A549 (cell line): ENCODE measurements around the gene LMNB1. TPM values are rescaled to one million over a fixed set of nuclear protein-coding genes. Genes with fewer than 3 reads are reported as not detected.

Experiments
- ATAC-seq, 2 experiments: fragments of 200-7000 bp in 1 of 2; fragments of >200 bp in 1 of 2; cut with Nextera tagmentation in 1 of 2; cut with Tn5 transposase in 1 of 2; 3 replicates each; pipeline versions ENCODE4 v1.8.0 to v1.9.1; 2018 to 2020; ENCODE audit warnings: mild to moderate bottlenecking in 1 of 2, moderate library complexity in 1 of 2
- CTCF ChIA-PET: fragments of 300-600 bp; sonication (Branson Sonifier 250); formaldehyde crosslinking; extraction: SDS; loops from one replicate; lab custom pipeline; 2021; ENCODE audit warnings: antibody characterized with exemption, inconsistent platforms; lab: Yijun Ruan, JAX
- POLR2A ChIA-PET: fragments of 350-600 bp; formaldehyde crosslinking; extraction: SDS; loops from one replicate; lab custom pipeline; 2021; ENCODE audit warnings: antibody characterized with exemption, inconsistent platforms; lab: Yijun Ruan, JAX
- DNase-seq, 2 experiments: peaks; one replicate each; pipeline versions ENCODE4 v3.0.0 to v3.0.0-alpha.2; 2011 to 2016; ENCODE audit warnings: low read depth in 1 of 2, low spot score in 1 of 2
- FAIRE-seq: peaks from 2 replicates; lab custom pipeline; 2011; peaks lifted over from hg19 to GRCh38; lab: Jason Lieb, UNC
- H3K27ac ChIP-seq, 2 experiments: fragments of >200 bp; sonication (Bioruptor Twin); formaldehyde crosslinking; 3 replicates each; pipeline ENCODE4 v1.5.1; 2016 to 2017
- H3K4me1 ChIP-seq: fragments of >200 bp; sonication (Bioruptor Twin); formaldehyde crosslinking; 3 replicates; pipeline ENCODE4 v1.6.1; 2016
- H3K4me2 ChIP-seq: fragments of >200 bp; sonication (Bioruptor Twin); formaldehyde crosslinking; 3 replicates; pipeline ENCODE4 v1.6.1; 2016
- H3K4me3 ChIP-seq: fragments of >200 bp; sonication (Bioruptor Twin); formaldehyde crosslinking; 3 replicates; pipeline ENCODE4 v1.5.1; 2016
- H3K9me3 ChIP-seq: fragments of >200 bp; sonication (Bioruptor Twin); formaldehyde crosslinking; 3 replicates; pipeline ENCODE4 v1.6.1; 2016
- BHLHE40 ChIP-seq: IDR thresholded peaks from 2 replicates; pipeline ENCODE4 v1.6.1; 2012; ENCODE audit warnings: low read depth, low read length, inconsistent platforms
- CHD2 ChIP-seq: fragments of 150-350 bp; IDR thresholded peaks from 2 replicates; pipeline ENCODE4 v1.6.1; 2014; ENCODE audit warnings: low read length; ENCODE audit not compliant: partially characterized antibody
- ESRRA ChIP-seq: fragments of 150-350 bp; IDR thresholded peaks from 2 replicates; pipeline ENCODE4 v1.6.1; 2014; ENCODE audit warnings: mild to moderate bottlenecking, low read length, borderline replicate concordance
- FOSB ChIP-seq: fragments of 250-450 bp; sonication (Bioruptor Pico); IDR thresholded peaks from 2 replicates; pipeline ENCODE4 v1.5.0; 2020; ENCODE audit warnings: mild to moderate bottlenecking, moderate library complexity
- HEYL ChIP-seq: fragments of 250-450 bp; sonication (Bioruptor Pico); IDR thresholded peaks from 2 replicates; pipeline ENCODE4 v1.8.0; 2021; ENCODE audit warnings: mild to moderate bottlenecking, moderate library complexity
- HOXA7 ChIP-seq: fragments of 250-450 bp; sonication (Bioruptor Pico); IDR thresholded peaks from 2 replicates; pipeline ENCODE4 v1.5.0; 2020; ENCODE audit warnings: mild to moderate bottlenecking, moderate library complexity
- HOXB13 ChIP-seq: fragments of 250-450 bp; sonication (Bioruptor Pico); IDR thresholded peaks from 2 replicates; pipeline ENCODE4 v1.5.0; 2020; ENCODE audit warnings: low read depth, mild to moderate bottlenecking, moderate library complexity
- HOXB5 ChIP-seq: fragments of 250-450 bp; sonication (Bioruptor Pico); IDR thresholded peaks from 2 replicates; pipeline ENCODE4 v1.5.0; 2020; ENCODE audit warnings: mild to moderate bottlenecking, moderate library complexity
- JUN ChIP-seq, 2 experiments: fragments of >200 bp; sonication (Bioruptor Twin); formaldehyde crosslinking; IDR thresholded peaks; 2 replicates in 1 of 2; 3 replicates in 1 of 2; pipeline ENCODE4 v1.6.1; 2016 to 2017
- KDM1A ChIP-seq: fragments of 200-600 bp; sonication (generic); IDR thresholded peaks from 2 replicates; pipeline ENCODE4 v1.6.1; 2016; ENCODE audit warnings: low read depth, mild to moderate bottlenecking
- KDM5A ChIP-seq: fragments of 200-600 bp; sonication (generic); IDR thresholded peaks from 2 replicates; pipeline ENCODE4 v1.6.1; 2016; ENCODE audit warnings: antibody characterized with exemption, mild to moderate bottlenecking
- NFE2L2 ChIP-seq: fragments of 150-350 bp; conservative IDR thresholded peaks from 2 replicates; pipeline ENCODE4 v1.6.1; 2014; ENCODE audit warnings: low read length
- POLR2AphosphoS2 ChIP-seq: conservative IDR thresholded peaks from 2 replicates; pipeline ENCODE4 v1.6.1; 2012; ENCODE audit warnings: low read length, improper control_type of control experiment, inconsistent platforms
- RARB ChIP-seq: fragments of 250-450 bp; sonication (Bioruptor Pico); IDR thresholded peaks from 2 replicates; pipeline ENCODE4 v1.8.0; 2021; ENCODE audit warnings: mild to moderate bottlenecking, moderate library complexity
- TP53 ChIP-seq: fragments of 250-450 bp; sonication (Bioruptor Pico); IDR thresholded peaks from 2 replicates; pipeline ENCODE4 v1.5.0; 2021; ENCODE audit warnings: mild to moderate bottlenecking, moderate library complexity
- ZC3H11A ChIP-seq: fragments of 450-650 bp; IDR thresholded peaks from 2 replicates; pipeline ENCODE4 v1.6.1; 2014; ENCODE audit warnings: antibody characterized with exemption, mild to moderate bottlenecking
- WGBS: methylation state at CpG from one replicate; pipeline ENCODE4 v1.1.6; 2017; ENCODE audit errors: missing lambda C conversion rate; 5-methylcytosine and 5-hydroxymethylcytosine counted together
- polyA plus RNA-seq, 4 experiments: library from polyadenylated mRNA; depleted of rRNA in 3 of 4; stranded (reverse); fragments of >200 nt; fragmentation: RNase III in 1 of 4; extraction: RNeasy Plus Mini Kit Qiagen cat#74134 plus additional on column Dnase treatment in 1 of 4; gene quantifications; 2 replicates in 3 of 4; 3 replicates in 1 of 4; pipeline ENCODE4 v1.2.3, GENCODE V29; 2011 to 2017
- TF ChIP-seq, protein P1 (sequence below): IDR thresholded peaks from 2 replicates; pipeline ENCODE4 v1.6.1; 2012; ENCODE audit warnings: low read depth, borderline replicate concordance
- TF ChIP-seq, protein P2 (sequence below): fragments of 250-450 bp; sonication (Bioruptor Pico); IDR thresholded peaks from 2 replicates; pipeline ENCODE4 v1.5.0; 2021; ENCODE audit warnings: mild to moderate bottlenecking, moderate library complexity, borderline replicate concordance
- TF ChIP-seq, protein P3 (sequence below): fragments of 150-350 bp; IDR thresholded peaks from 2 replicates; pipeline ENCODE4 v1.6.1; 2014; ENCODE audit warnings: low read depth, mild to moderate bottlenecking, low read length
- TF ChIP-seq, protein P4 (sequence below): IDR thresholded peaks from 2 replicates; pipeline ENCODE4 v1.6.1; 2012
- TF ChIP-seq, protein P5 (sequence below): fragments of 200-600 bp; sonication (generic); IDR thresholded peaks from 2 replicates; pipeline ENCODE4 v1.6.1; 2016; ENCODE audit warnings: antibody characterized with exemption, mild to moderate bottlenecking, moderate library complexity
- TF ChIP-seq, protein P6 (sequence below): fragments of >200 bp; sonication (Bioruptor Twin); formaldehyde crosslinking; IDR thresholded peaks from 3 replicates; pipeline ENCODE4 v1.5.1; 2016

Gene LMNB1
- polyA plus RNA-seq, 2 of the 4 experiments (the other 2 are of a cell fraction): 45.9 to 55.6 TPM

DNA sequence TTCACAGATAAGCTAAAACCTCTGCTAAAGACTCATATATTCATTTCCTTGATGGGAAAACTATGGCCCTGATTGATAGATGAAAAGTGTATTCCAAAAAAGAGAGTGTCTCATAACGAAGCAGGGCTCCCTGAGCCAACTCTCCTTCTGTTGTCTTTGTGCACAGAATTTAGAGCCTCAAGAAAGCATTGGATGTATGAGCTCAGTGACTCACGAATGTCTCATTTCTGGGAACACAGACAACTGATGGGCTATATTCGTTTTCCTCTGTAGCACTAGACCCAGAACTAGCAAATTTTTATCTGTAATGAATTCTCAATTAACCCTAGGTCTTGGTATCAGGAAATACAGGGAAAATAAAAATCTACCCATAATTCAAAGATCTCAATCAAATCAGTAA, 88.4 kb downstream of the LMNB1 start:
- Histone ChIP-seq H3K4me2 (no peak overlapping the region), H3K4me3 (no peak overlapping the region), H3K27ac (no peak overlapping the region), H3K4me1 (no peaks in the 10 kb centered on the region), H3K9me3 (no peaks in the 10 kb centered on the region)
- ATAC-seq (no peak), DNase-seq (no peak), FAIRE-seq (no peak)
- 76% methylated on average over 3 of the region's 3 CpGs for WGBS
- POLR2A ChIA-PET: no interaction called here
- TF ChIP-seq FOSB (CRISPR knock-in tag): no peak
- TF ChIP-seq JUN (IDR thresholded peaks at IDR 0.05): no peak
- CTCF ChIA-PET: interaction anchor here (0.6 to 1.6 kb wide), 3 partner anchors 18 to 551 kb away, joined by 3 to 5 read pairs (median 4); no protein-coding TSS in a partner anchor

DNA sequence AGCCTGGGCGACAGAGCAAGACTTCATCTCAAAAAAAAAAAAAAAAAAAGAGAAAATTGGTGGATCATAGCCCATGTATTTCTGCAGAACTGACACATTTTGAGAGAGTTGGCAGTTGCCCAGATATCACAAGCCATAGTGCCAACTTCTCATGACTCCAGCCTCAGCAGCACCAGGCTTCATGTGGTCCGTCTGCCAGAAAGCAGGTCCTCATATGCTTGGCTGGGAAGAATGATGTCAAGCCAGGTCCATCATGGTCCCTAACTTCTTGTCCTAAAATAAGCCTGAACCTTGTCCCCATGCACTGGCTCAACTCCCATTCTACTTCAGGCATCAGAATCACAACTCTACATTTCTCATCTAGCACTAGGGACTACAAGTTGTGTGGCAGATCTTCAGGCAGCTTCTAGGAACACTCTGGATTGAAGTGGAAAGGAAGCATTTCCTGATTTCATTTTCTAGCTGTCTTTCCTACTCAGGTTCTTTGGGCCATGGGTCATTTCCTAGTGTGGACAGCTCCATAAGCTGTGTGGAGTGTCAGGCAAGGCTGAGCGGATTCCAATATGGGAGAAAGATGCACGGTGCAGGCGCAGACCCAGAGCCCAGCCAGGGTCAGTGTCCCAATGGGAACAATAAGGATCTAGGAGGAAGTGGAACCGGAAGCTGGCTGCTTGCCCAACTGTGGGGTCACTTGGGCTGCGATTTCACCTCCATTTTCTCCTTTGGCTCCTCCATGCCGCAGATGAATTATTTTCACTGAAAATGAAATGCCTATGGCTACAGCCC, 90.1 kb downstream of the LMNB1 start:
- no peak for DNase-seq
- no peaks in the 10 kb centered on the region for H3K4me1 ChIP-seq
- no peaks in the 10 kb centered on the region for H3K9me3 ChIP-seq
- 95% methylated on average over 8 of the region's 8 CpGs for WGBS
- FAIRE-seq: no peak
- no peak for ATAC-seq
- H3K27ac ChIP-seq: no peak overlapping the region
- no peak overlapping the region for H3K4me2 ChIP-seq
- no peak overlapping the region for H3K4me3 ChIP-seq
- POLR2A ChIA-PET: no interaction called here
- TF ChIP-seq CHD2: no peak
- TF ChIP-seq, protein P1, sequence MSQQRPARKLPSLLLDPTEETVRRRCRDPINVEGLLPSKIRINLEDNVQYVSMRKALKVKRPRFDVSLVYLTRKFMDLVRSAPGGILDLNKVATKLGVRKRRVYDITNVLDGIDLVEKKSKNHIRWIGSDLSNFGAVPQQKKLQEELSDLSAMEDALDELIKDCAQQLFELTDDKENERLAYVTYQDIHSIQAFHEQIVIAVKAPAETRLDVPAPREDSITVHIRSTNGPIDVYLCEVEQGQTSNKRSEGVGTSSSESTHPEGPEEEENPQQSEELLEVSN: no peak
- no peak for TF ChIP-seq KDM5A
- TF ChIP-seq, protein P2, sequence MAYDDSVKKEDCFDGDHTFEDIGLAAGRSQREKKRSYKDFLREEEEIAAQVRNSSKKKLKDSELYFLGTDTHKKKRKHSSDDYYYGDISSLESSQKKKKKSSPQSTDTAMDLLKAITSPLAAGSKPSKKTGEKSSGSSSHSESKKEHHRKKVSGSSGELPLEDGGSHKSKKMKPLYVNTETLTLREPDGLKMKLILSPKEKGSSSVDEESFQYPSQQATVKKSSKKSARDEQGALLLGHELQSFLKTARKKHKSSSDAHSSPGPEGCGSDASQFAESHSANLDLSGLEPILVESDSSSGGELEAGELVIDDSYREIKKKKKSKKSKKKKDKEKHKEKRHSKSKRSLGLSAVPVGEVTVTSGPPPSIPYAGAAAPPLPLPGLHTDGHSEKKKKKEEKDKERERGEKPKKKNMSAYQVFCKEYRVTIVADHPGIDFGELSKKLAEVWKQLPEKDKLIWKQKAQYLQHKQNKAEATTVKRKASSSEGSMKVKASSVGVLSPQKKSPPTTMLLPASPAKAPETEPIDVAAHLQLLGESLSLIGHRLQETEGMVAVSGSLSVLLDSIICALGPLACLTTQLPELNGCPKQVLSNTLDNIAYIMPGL (CRISPR knock-in tag): no peak
- no peak for TF ChIP-seq NFE2L2
- TF ChIP-seq FOSB (CRISPR knock-in tag): no peak
- CTCF ChIA-PET: no interaction called here

DNA sequence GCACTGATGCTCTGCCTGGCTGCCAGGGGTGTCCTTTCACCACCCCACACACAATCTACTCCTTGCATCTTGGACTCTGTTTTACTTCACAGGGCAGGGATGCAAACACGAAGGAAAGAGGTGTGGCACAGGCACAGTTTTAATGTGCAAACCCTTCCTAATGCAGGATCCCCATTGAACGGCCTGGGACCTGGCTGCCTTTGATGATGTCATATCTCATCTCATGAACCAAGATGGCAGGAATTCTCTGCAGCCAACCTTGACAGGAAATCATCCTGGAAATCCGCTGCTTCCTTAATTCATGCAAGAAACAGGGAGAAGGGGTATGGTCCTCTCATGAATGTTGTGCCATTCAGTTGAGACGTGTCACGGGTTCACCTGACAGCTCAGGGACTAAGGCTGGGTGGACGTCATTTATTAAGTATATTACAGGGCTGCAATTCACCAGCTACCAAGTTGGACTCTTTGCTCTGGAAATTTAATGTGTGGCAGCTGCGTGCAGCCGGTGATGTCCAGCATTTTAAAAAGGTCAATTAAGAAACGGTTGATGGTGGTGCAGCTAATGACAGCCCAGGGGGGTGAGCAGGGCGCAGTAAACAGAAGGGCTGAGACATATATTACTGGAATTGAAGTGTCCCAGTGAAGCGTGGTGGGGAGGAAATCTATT, 91.5 kb downstream of the LMNB1 start:
- CTCF ChIA-PET: interaction anchor here (0.9 kb wide), 1 partner anchor 13 kb away, joined by 3 read pairs; no protein-coding TSS in a partner anchor
- DNase-seq (no peak), FAIRE-seq (no peak), ATAC-seq (no peak)
- no peaks in the 10 kb centered on the region for H3K4me1 ChIP-seq
- H3K27ac ChIP-seq: no peak overlapping the region
- POLR2A ChIA-PET: no interaction called here
- H3K4me2 ChIP-seq: no peak overlapping the region
- WGBS: 92% methylated on average over 11 of the region's 11 CpGs
- H3K4me3 ChIP-seq: no peak overlapping the region
- H3K9me3 ChIP-seq: no peaks in the 10 kb centered on the region
- TF ChIP-seq, protein P3, sequence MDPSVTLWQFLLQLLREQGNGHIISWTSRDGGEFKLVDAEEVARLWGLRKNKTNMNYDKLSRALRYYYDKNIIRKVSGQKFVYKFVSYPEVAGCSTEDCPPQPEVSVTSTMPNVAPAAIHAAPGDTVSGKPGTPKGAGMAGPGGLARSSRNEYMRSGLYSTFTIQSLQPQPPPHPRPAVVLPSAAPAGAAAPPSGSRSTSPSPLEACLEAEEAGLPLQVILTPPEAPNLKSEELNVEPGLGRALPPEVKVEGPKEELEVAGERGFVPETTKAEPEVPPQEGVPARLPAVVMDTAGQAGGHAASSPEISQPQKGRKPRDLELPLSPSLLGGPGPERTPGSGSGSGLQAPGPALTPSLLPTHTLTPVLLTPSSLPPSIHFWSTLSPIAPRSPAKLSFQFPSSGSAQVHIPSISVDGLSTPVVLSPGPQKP: no peak
- TF ChIP-seq POLR2AphosphoS2: no peak
- TF ChIP-seq JUN (IDR thresholded peaks at IDR 0.05): no peak
- no peak for TF ChIP-seq ZC3H11A
- no peak for TF ChIP-seq HOXB13 (CRISPR knock-in tag)
- TF ChIP-seq, protein P4, sequence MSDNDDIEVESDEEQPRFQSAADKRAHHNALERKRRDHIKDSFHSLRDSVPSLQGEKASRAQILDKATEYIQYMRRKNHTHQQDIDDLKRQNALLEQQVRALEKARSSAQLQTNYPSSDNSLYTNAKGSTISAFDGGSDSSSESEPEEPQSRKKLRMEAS: no peak
- TF ChIP-seq HOXA7 (CRISPR knock-in tag): no peak
- TF ChIP-seq HEYL (CRISPR knock-in tag): no peak
- TF ChIP-seq, protein P5, sequence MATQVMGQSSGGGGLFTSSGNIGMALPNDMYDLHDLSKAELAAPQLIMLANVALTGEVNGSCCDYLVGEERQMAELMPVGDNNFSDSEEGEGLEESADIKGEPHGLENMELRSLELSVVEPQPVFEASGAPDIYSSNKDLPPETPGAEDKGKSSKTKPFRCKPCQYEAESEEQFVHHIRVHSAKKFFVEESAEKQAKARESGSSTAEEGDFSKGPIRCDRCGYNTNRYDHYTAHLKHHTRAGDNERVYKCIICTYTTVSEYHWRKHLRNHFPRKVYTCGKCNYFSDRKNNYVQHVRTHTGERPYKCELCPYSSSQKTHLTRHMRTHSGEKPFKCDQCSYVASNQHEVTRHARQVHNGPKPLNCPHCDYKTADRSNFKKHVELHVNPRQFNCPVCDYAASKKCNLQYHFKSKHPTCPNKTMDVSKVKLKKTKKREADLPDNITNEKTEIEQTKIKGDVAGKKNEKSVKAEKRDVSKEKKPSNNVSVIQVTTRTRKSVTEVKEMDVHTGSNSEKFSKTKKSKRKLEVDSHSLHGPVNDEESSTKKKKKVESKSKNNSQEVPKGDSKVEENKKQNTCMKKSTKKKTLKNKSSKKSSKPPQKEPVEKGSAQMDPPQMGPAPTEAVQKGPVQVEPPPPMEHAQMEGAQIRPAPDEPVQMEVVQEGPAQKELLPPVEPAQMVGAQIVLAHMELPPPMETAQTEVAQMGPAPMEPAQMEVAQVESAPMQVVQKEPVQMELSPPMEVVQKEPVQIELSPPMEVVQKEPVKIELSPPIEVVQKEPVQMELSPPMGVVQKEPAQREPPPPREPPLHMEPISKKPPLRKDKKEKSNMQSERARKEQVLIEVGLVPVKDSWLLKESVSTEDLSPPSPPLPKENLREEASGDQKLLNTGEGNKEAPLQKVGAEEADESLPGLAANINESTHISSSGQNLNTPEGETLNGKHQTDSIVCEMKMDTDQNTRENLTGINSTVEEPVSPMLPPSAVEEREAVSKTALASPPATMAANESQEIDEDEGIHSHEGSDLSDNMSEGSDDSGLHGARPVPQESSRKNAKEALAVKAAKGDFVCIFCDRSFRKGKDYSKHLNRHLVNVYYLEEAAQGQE: no peak
- no peak for TF ChIP-seq BHLHE40
- no peak for TF ChIP-seq ESRRA
- TF ChIP-seq KDM1A: no peak
- TF ChIP-seq TP53 (CRISPR knock-in tag): no peak
- TF ChIP-seq RARB (CRISPR knock-in tag): no peak
- TF ChIP-seq, protein P6, sequence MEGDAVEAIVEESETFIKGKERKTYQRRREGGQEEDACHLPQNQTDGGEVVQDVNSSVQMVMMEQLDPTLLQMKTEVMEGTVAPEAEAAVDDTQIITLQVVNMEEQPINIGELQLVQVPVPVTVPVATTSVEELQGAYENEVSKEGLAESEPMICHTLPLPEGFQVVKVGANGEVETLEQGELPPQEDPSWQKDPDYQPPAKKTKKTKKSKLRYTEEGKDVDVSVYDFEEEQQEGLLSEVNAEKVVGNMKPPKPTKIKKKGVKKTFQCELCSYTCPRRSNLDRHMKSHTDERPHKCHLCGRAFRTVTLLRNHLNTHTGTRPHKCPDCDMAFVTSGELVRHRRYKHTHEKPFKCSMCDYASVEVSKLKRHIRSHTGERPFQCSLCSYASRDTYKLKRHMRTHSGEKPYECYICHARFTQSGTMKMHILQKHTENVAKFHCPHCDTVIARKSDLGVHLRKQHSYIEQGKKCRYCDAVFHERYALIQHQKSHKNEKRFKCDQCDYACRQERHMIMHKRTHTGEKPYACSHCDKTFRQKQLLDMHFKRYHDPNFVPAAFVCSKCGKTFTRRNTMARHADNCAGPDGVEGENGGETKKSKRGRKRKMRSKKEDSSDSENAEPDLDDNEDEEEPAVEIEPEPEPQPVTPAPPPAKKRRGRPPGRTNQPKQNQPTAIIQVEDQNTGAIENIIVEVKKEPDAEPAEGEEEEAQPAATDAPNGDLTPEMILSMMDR: no peak
- no peak for TF ChIP-seq HOXB5 (CRISPR knock-in tag)
